Activated CD8-positive, alpha-beta memory T cell treated with anti-CD3 and anti-CD28 coated beads, Interleukin-2, amount 50 U/mL, for 24 hours (primary cell): Measurements from ENCODE around the gene RRBP1.

ENCODE experiments used
- DNase-seq: peaks from one replicate; pipeline ENCODE4 v3.0.0-alpha.2; 2020; ENCODE audit errors: extremely low read depth

Gene RRBP1, protein sequence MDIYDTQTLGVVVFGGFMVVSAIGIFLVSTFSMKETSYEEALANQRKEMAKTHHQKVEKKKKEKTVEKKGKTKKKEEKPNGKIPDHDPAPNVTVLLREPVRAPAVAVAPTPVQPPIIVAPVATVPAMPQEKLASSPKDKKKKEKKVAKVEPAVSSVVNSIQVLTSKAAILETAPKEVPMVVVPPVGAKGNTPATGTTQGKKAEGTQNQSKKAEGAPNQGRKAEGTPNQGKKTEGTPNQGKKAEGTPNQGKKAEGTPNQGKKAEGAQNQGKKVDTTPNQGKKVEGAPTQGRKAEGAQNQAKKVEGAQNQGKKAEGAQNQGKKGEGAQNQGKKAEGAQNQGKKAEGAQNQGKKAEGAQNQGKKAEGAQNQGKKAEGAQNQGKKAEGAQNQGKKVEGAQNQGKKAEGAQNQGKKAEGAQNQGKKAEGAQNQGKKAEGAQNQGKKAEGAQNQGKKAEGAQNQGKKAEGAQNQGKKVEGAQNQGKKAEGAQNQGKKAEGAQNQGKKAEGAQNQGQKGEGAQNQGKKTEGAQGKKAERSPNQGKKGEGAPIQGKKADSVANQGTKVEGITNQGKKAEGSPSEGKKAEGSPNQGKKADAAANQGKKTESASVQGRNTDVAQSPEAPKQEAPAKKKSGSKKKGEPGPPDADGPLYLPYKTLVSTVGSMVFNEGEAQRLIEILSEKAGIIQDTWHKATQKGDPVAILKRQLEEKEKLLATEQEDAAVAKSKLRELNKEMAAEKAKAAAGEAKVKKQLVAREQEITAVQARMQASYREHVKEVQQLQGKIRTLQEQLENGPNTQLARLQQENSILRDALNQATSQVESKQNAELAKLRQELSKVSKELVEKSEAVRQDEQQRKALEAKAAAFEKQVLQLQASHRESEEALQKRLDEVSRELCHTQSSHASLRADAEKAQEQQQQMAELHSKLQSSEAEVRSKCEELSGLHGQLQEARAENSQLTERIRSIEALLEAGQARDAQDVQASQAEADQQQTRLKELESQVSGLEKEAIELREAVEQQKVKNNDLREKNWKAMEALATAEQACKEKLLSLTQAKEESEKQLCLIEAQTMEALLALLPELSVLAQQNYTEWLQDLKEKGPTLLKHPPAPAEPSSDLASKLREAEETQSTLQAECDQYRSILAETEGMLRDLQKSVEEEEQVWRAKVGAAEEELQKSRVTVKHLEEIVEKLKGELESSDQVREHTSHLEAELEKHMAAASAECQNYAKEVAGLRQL (N-terminal part only)

DNA sequence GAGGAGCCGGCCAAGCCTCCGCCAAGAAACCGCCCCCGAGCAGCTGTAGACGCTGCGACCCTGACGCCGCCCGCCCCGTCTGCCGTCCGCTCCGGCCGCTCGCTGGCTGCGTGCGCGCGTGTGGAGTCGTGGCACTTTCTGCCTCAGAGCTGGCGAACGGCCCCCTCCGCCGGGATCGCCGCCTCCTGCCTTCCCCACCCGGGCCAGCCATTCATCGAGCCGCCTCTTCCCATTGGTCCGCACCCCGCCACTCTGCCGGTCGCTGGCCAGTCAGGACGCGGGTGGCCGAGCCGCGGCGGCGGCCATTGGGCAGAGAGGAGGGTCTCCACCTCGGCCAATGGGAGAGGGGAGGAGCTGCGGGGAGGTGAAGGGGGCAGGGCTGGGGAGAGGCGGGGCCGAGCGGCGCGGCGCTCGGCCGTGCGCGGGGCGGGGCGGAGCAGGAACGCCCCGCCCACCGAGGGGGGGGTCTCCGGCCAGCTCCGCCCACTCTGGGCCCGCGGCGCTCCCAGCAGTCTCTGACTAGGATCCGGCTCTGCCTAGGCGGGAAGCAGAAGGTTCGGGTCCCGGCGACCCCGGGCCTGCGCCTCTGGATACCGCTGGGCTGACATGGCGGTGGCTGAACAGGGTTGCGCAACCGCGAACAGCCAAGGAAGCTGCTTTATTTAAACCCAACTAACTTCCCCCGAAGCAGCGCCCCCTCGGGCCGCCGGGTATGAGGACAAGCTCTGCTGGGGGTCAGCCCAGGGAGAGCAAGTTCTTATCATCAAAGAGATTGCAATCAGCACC is at the start of gene RRBP1:
TSS of gene RRBP1 (minus strand) at position 140 of the 786 bp plus-strand sequence. CDS start 21,735 bp downstream, outside the sequence.
- peak; percentile 91 for DNase-seq

DNA sequence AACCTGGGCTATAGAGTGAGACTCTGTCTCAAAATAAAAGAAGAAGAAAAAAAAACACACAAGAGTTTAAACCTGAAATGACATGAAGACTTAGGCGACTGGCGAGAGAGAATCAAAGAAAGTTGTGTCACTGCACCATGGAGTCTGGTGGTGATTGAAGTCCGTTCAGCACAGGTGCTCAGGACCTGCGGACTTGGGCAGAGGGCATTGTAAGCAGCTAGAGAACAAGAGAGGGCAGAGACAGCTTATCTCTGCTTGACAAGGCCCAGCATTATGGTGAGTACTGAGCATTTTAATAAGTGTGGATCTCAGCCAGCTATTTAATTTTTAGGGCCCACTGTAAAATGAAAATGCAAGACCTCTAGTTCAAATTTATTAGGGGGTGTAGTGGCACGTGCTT is 49.2 kb upstream of the RRBP1 start:
- no peak for DNase-seq

DNA sequence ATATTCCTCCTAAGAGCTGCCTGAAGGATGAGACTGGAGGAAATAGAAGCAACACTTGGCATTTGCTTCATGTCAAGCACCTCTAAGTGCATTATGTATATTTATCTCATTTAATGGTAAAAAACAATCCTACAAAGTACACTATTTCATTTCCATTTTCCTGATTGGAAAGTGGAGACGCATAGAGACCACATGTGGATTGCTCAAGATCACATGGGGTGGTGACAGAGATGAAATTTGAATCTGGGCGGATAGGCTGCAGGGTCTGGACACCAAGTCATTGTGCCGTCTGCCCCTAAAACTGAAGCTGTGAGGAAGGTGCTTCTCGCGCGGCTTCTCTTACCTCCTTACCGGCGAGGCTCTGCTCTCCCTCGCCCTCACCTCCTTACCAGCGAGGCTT is 48.0 kb upstream of the RRBP1 start:
- DNase-seq = no peak

DNA sequence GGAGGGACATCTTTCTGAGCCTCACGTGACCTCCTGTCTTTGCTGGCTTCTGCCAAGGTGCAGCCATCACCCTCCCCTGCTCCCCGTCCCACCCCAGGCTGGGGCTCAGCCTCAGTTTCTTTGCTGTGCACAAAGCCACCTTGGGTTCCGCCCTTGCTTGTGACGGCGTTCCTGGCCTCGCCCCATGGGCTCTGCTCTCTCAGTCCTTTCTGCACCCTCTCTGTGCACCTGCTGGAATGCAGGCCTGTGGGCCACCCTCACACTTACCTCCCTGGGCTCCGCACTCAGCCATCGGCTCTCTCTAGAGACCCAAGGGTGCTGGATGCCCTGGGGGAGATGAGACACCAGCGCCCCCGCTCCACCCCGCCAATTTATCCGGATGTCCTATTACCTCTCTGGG is 46.0 kb upstream of the RRBP1 start:
- no peak for DNase-seq

DNA sequence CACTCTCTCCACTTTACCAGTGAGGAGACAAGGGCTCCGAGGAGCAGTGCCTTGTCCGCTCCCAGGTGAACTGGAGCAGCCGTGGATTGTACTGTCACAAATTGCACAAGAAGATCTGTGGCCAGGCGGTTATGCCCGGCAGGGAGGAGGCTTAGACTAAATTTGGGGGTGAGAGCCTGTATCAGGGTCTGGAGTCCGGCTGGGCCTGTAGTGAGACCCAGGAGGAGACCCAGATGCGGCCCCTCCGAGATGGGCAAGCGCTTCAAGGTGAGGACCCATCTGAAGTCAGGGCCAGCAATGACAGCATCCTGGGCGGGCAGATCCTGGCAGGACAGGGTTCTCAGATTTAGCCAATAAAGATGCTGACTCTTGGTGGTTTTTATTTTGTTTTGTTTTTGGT is 45.3 kb upstream of the RRBP1 start:
- no peak for DNase-seq

DNA sequence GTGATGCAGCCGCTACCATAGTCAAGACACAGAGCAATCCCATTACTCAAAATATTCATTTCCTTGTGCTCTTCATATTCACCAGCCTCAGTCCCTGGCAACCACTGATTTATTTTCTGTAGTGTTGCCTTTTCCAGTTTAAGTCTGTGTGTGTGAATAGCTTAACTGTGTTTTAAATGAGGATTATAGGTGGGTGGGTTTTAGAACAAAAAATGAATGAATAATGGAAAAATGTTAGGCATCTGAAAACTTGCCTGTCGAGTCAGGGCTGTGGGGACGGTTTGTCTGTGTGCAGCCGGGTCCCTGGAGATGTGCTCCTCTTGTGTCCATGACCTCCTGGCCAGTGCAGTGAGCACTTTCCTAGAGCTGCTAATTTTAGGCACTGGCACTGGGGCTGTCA is 44.9 kb upstream of the RRBP1 start:
- no peak for DNase-seq

DNA sequence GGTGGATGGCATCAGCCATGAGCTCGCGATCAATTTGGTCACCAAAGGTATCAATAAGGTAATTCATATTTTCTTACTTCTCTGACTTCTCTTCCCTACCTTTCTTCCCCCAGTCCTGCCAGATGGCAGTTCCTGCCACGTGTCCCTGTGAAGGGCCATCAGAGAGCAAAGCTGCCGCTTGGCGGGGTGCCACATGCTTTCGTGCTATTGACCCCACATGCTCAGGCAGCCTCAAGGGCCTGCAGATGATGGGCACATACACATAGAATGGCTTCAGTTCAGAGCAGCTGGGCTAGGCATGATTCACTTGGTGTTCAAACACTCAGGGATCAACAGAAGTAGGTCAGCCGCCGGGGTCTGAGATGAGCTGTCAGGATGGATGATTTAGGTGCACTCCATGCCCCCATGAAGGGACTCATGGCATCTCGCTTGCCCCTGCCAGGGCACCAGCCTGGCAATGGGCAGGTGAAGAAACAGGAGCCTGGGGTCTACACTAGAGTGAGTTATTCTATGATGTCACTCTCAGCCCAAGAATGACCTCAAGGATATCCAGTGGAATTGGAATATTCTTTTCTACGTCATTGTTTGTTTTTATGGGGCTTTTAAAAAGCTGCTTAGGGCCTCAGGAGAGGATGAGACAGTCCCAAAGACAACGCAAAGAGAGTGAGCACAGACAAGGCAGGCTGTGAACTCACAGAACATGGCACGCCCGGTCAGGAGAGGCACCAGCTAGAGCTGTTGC is 43.2 kb upstream of the RRBP1 start:
- DNase-seq = no peak

DNA sequence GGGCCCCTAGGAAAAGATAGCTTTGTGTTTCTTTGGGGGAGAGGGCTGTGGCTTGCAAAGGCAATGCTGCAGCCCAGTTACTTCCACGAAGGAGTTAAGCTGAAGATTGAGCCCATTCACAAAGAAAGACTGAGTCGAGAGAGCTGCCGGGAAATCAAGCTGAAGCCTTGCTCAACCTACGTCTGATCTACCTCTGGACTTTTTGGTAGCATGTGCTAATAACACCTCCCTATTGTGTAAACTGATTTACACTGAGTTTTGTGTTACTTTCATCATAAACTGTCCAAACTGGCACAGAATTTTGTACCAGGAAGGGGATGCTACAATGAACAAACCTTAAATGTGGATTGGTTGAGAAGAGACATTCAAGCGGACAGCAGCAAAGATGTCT is 41.3 kb upstream of the RRBP1 start:
- no peak for DNase-seq

DNA sequence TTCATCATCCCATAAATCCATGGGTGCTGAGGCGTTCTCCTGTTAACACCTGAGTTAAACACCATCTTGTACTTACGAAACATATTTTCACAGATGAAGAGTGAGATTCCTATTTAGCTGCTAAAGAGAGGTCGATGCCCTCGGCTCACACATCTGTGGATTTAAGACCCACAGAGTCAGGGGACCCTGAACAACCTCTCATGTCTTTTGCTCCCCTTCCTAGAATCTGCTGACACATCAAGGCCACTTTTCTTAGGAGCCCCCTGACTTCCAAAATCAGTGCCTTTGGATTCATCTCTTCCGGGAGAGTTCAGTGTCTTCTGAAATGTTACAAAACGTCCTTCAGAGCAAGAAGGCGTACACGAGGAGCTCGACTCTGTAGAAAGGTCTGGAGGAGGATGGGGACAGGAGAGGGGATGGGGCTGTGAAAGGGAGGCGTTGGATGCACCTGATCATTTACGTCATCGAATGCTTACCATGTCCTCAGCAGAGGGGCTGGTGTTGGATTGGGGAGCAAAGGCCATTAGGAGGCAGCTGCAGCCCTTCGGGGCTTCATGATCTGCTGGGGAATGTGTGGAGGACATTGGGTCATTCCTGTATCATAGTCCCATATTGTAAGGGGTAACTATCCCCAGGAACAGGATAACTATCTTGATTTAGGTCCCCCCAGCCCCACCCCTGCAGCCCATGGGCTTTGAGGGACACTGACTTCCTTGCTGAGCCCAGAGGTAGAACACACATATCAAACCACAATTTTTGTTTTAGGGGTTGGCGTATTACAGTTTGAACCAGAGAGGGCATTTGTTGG is 40.7 kb upstream of the RRBP1 start:
- DNase-seq = no peak

DNA sequence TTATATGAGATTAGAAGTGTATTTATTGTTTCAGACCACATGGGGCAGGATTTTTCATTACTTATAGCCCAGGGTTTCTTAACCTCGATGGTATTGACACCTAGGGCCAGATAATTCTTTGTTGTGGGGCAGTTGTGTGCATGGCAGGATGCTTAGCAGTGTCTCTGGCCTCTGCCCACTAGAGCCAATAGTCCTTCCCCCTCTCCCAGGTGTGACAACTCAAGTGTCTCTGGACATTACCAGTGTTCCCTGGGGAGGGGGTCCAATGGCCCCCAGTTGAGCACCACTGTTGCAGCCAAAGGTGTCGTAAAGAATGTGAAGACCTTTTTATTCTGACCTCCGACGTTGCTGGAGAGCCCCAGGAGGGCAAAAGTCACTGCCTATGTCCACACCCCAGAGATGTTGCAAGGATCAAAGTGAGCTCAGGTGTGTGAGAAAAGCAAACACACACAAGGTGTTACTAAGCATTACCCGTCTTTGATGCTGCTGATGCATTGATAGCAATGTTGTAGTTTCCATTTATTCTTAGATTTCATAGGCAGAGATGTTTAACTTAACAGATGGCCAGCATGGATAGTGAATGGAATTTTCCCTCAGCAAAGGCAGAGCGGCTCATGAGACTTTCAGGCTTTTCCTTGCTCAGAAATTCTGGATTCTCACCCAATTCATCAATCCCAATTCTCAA is 39.9 kb upstream of the RRBP1 start:
- no peak for DNase-seq

DNA sequence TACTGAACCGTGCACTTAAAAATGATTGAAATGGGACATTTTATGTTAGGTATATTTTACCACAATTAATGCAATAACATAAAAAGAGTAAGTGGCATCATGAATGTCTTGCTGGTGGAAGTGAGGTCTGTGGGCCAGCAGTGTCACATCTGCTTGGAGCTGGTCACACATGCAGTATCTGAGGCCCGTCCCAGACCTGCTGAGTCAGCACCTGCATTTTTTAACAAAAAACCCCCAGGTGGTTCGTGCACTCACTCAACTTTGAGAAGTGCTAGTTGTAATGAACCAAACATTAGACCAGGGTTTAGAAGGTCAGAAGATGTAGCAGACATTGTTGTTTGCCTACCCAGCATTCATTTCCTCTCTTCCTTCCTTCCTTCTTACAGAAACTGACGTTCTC is 38.7 kb upstream of the RRBP1 start:
- DNase-seq = no peak

DNA sequence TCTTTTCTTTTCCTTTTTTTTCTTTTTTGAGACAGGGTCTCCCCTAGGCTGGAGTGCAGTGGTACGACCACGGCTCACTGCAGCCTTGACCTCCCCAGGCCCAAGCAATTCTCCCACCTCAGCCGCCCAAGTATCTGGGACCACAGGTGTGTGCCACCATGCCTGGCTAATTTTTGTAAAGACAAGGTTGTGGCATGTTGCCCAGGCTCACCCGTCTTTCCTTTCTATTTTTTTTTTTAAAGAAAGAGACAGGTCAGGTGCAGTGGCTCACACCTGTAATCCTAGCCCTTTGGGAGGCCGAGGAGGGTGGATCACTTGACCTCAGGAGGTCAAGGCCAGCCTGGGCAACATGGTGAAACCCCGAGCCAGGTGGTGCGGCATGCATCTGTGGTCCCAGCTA is 34.3 kb upstream of the RRBP1 start:
- DNase-seq = no peak

DNA sequence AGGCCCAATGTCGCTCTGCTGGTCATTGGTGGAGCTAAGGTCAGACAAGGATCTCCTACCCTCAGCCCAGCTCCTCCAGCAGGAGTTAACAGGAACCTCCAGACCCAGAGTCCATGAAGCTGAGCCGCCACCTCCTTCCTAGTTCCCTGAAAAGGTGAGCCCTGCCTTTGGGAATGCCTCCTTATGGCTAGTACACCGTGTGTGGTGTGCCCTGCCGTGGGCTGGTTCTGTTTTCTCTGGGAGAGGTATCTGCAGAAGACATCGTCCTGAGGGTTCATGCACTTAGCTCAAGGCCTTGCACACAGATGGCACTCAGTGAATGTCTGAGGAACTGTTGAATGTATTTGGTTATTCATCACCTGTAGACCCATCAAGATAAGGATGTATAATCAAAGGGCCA is 33.0 kb upstream of the RRBP1 start:
- no peak for DNase-seq

DNA sequence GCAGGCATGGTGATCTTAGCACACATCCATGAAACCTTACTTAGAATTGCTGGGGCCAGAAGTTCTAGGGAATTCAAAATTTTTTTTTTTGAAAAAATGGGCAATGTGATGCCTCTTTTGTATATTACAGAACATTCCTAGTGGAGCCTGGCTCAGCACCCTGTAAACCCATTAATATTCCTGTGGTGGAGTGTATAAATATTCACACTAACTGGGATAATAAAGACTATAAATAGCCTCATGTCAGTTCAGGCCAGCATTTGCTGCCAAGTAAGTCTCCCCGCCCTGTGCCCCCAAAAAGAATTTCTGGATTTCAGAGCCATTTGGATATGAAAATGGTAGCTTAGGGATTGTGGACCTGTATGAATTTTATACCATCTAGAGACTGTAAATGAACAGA is 32.6 kb upstream of the RRBP1 start:
- DNase-seq = no peak

DNA sequence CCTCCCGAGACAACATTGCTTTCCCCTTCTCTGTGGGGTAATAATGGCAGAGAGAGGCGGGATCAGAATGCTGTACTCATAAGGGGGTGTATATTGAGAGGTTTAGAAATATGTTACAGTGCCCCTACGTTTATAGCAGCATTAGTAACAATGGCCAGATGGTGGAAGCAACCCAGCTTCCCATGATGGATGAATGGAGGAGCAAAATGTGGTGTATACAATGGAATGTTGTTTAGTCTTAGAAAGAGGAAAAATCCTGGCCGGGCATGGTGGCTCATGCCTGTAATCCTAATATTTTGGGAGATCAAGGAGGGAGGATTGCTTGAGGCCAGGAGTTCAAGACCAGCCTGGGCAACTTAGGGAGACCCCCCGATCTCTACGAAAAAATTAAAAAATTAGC is 30.7 kb upstream of the RRBP1 start:
- no peak for DNase-seq

DNA sequence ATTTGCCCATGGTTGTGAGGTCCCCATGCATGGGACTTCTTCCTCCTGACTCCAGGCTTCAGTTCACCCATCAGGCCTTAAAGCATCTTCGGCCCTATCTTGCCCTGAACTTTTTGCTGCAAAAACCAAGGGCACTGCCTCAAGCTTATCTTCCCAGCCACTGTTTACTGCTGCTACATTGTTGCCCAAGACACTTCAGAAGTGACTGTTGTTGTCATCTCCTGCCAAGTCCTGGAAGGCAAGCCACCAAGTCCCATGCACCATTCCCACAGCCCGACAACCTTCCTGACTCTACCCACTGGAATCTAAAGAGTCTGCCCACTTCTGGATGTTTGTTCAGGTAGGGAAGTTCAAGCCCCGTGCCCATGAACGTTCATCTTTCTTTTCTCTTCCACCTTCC is 30.2 kb upstream of the RRBP1 start:
- no peak for DNase-seq

DNA sequence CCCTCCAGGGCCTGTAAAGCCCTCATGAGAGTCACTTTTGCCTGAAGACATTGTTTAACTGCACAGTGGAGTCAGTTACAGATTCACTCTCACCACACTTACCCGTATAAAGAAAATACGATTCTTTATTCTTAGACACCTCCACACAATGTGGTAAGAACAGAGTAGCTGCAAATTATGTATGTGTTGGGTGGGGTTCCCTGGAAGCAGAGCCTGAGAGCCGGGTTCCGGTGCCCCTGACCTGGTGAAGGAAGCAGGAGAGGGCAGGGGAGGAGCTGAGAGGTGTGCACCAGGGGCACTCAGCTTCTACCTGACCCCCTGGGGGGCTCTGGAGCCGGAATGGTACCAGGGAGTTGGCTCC is 29.2 kb upstream of the RRBP1 start:
- no peak for DNase-seq

DNA sequence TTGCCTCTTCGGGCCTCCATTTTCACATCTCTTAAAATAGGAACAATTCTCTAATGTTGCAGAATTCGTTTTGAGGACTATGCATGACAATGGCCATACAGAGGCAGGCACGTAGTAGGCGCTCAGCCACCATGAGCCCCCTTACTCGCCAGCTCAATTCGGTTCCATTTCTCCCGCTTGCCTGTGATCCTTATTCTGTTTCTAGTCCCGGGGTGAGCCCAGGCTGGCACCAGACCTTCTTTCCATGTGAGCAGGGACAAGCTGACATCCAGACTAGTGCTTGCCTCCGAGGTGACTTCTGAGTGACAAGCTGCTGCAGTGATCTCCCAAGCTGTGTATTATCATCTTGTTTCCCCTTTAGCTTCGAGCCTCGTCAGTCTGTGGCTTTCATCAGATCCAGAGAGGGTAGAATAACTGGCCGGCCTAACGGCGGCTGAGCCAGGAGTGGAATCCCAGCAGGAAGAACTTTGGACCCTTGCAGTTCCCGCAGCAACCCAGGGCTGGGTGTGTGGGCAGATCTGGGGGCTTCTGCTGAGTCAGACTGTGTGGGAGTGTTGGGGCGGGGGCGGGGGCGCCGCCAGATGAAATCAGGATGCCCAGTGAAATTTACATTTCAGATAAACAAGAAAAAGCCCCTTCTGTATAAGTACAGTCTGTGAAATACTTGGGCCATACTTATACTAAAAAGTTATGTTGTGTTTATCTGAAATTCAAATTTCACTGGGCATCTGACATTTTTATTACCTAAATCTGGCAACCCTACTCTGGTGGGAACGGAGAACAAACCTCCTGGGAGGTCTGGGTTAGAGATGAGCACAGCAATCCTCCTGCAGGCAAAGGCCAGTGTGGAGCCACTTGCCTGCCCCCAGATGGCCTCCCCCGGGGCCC is 28.6 kb upstream of the RRBP1 start:
- DNase-seq = no peak
